ENCODE results near the gene NXPH2.
"Not testable (repeated sequence)": the region's sequence is repeated elsewhere in the genome, so short reads cannot be mapped to it uniquely, and the experiment has no call there.

Gene NXPH2

GRCh38 chr2:138757384-138757783 is 22.8 kb downstream of the NXPH2 start:
- no peak for DNase-seq (ENCODE audit: low read depth)

- DNase-seq (ENCODE audit: low read depth), result no peak
These were observed 27.8 kb downstream of the NXPH2 start for GRCh38 chr2:138752197-138752956.

- DNase-seq (ENCODE audit: low read depth), result no peak
These were observed 35.5 kb downstream of the NXPH2 start for GRCh38 chr2:138744713-138745112.

GRCh38 chr2:138742441-138743057 is 37.6 kb downstream of the NXPH2 start:
- no peak for DNase-seq (ENCODE audit: low read depth)

- no peak for DNase-seq (ENCODE audit: low read depth)
These were observed 38.3 kb downstream of the NXPH2 start for GRCh38 chr2:138741851-138742250.

- DNase-seq (ENCODE audit: low read depth), result not testable (repeated sequence)
These were observed 43.1 kb downstream of the NXPH2 start for GRCh38 chr2:138737009-138737554.

GRCh38 chr2:138732651-138733050 is 47.5 kb downstream of the NXPH2 start:
- DNase-seq (ENCODE audit: low read depth), result no peak

- DNase-seq (ENCODE audit: low read depth), result no peak
These were observed 49.6 kb downstream of the NXPH2 start for GRCh38 chr2:138730497-138731030.

GRCh38 chr2:138727956-138728355 is 52.2 kb downstream of the NXPH2 start:
- DNase-seq (ENCODE audit: low read depth), result no peak

- no peak for DNase-seq (ENCODE audit: low read depth)
These were observed 53.5 kb downstream of the NXPH2 start for GRCh38 chr2:138726681-138727080.

GRCh38 chr2:138724729-138725459 is 55.3 kb downstream of the NXPH2 start:
- no peak for DNase-seq (ENCODE audit: low read depth)

GRCh38 chr2:138724327-138724726 is 55.9 kb downstream of the NXPH2 start:
- DNase-seq (ENCODE audit: low read depth), result no peak

GRCh38 chr2:138723196-138723987 is 56.8 kb downstream of the NXPH2 start:
- DNase-seq (ENCODE audit: low read depth), result no peak

- no peak for DNase-seq (ENCODE audit: low read depth)
These were observed 57.9 kb downstream of the NXPH2 start for GRCh38 chr2:138722316-138722715.

- no peak for DNase-seq (ENCODE audit: low read depth)
These were observed 60.0 kb downstream of the NXPH2 start for GRCh38 chr2:138720035-138720838.

GRCh38 chr2:138718405-138718804 is 61.8 kb downstream of the NXPH2 start:
- DNase-seq (ENCODE audit: low read depth), result no peak

- DNase-seq (ENCODE audit: low read depth), result no peak
These were observed 64.0 kb downstream of the NXPH2 start for GRCh38 chr2:138716183-138716582.

GRCh38 chr2:138713504-138713903 is 66.7 kb downstream of the NXPH2 start:
- DNase-seq (ENCODE audit: low read depth), result no peak

- no peak for DNase-seq (ENCODE audit: low read depth)
These were observed 67.1 kb downstream of the NXPH2 start for GRCh38 chr2:138713069-138713496.

GRCh38 chr2:138712212-138712979 is 67.8 kb downstream of the NXPH2 start:
- DNase-seq (ENCODE audit: low read depth), result peak; percentile 1

All from fibroblast of the conjunctiva (primary cell).